Measurements from ENCODE around the gene RERE. TPM values are rescaled to one million over a fixed set of nuclear protein-coding genes. Genes with fewer than 3 reads are reported as not detected.
A peak's percentile ranks its signal among the peaks of the same experiment; 100 is the strongest.

The RERE gene
- polyA plus RNA-seq, 1 of the 3 experiments (the other 2 are of a cell fraction): 8.1 TPM

DNA sequence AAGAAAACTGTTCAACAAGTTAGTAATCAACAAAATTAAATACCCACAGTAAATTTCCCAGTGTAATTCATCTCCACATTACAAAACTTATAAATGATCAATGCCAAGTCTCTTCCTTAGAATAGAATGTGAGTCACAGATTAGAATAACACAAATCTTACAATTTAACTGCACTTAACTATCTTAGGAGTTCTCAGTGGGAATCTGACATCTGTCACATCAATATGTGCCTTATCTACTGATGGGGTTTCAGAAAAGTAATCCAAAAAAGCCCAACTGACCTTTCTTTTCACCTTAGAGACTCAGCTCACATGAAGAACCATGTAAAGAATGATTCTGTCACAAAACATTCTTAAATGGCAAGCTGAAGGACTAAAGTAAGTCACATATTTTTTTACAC, 141.4 kb downstream of the RERE start:
- CTCF ChIA-PET: interaction anchor here (8.6 kb wide), 1 partner anchor 114 kb away, joined by 65 read pairs; no protein-coding TSS in a partner anchor
- Histone ChIP-seq H3K27ac (ENCODE audit: low read depth in 2 of 2, low read length in 1 of 2) (no peak overlapping the region), H3K4me2 (no peak overlapping the region), H3F3A (replicated peaks; ENCODE audit: insufficient read depth) (peaks cover 5% of the 10 kb centered on the region), H3K36me3 (replicated peaks in 1 of 2; ENCODE audit: control insufficient read depth in 1 of 2, insufficient read depth in 2 of 2, low read length in 1 of 2) (no peaks in the 10 kb centered on the region), H3K79me2 (ENCODE audit: insufficient read depth) (peaks cover 72% of the 10 kb centered on the region), H3K27me3 (ENCODE audit: insufficient read depth) (no peaks in the 10 kb centered on the region), H3K9ac (no peak overlapping the region), H3K9me3 (no peaks in the 10 kb centered on the region), H4K20me1 (ENCODE audit: insufficient read depth) (peaks cover 49% of the 10 kb centered on the region), H3K4me3 (ENCODE audit: low read depth in 2 of 2, low read length in 1 of 2) (no peak overlapping the region), H3K9me2 (no peaks in the 10 kb centered on the region), H3K4me1 (ENCODE audit: control insufficient read depth in 1 of 2, insufficient read depth in 2 of 2, low read depth in 1 of 2, low read length in 1 of 2) (peaks cover 22 to 35% of the 10 kb centered on the region in 2 experiments), H2AFZ (ENCODE audit: low read depth) (no peak overlapping the region)
- POLR2A ChIA-PET: no interaction called here
- TF ChIP-seq TCF12 (IDR thresholded peaks at IDR 0.05): no peak
- no peak for TF ChIP-seq IRF3 (IDR thresholded peaks at IDR 0.05; ENCODE audit: low read depth, low read length)
- TF ChIP-seq TAF1 (IDR thresholded peaks at IDR 0.05; ENCODE audit: borderline replicate concordance, low read depth, low read length): no peak
- no peak for TF ChIP-seq PBX3 (IDR thresholded peaks at IDR 0.05)
- no peak for TF ChIP-seq POLR2AphosphoS5 (IDR thresholded peaks at IDR 0.05; ENCODE audit: low read depth, low read length)
- no peak for TF ChIP-seq EP300 (IDR thresholded peaks at IDR 0.05; ENCODE audit: borderline replicate concordance in 1 of 2, low read depth in 1 of 2, low read length in 1 of 2)
- no peak for TF ChIP-seq RCOR1 (IDR thresholded peaks at IDR 0.05; ENCODE audit: low read length)
- TF ChIP-seq TEAD4 (IDR thresholded peaks at IDR 0.05; ENCODE audit: borderline replicate concordance, insufficient read depth): no peak
- no peak for TF ChIP-seq NFIC (IDR thresholded peaks at IDR 0.05; ENCODE audit: borderline replicate concordance)
- TF ChIP-seq RAD21 (IDR thresholded peaks at IDR 0.05; ENCODE audit: low read length): no peak
- TF ChIP-seq, protein P1, sequence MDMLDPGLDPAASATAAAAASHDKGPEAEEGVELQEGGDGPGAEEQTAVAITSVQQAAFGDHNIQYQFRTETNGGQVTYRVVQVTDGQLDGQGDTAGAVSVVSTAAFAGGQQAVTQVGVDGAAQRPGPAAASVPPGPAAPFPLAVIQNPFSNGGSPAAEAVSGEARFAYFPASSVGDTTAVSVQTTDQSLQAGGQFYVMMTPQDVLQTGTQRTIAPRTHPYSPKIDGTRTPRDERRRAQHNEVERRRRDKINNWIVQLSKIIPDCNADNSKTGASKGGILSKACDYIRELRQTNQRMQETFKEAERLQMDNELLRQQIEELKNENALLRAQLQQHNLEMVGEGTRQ (IDR thresholded peaks at IDR 0.05; ENCODE audit: borderline replicate concordance, low read depth, low read length): no peak
- no peak for DNase-seq

DNA sequence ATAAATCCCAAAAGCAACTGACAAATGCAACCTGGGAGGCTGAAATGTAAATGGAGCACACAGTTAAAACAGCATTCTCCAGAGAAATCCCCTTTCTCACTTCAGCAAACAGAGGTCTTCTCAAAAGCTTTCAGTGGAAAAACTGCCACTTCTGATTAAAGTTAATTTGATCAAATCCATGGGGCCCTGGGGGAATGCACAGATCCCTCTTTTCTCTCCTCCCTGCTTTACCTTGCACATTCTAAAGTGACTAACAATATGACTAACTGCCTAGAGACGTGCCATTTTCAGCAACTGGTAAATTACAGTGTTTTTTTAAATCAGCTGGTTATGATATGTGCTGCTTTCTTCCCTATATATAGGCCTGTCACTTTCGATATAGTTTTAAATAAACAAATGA, 142.5 kb downstream of the RERE start:
- Histone ChIP-seq H3K4me3 (ENCODE audit: low read depth in 2 of 2, low read length in 1 of 2) (no peak overlapping the region), H3K9ac (no peak overlapping the region), H3K27me3 (ENCODE audit: insufficient read depth) (no peaks in the 10 kb centered on the region), H3K9me3 (no peaks in the 10 kb centered on the region), H3K36me3 (replicated peaks in 1 of 2; ENCODE audit: control insufficient read depth in 1 of 2, insufficient read depth in 2 of 2, low read length in 1 of 2) (no peaks in the 10 kb centered on the region), H3K4me1 (ENCODE audit: control insufficient read depth in 1 of 2, insufficient read depth in 2 of 2, low read depth in 1 of 2, low read length in 1 of 2) (peaks cover 28 to 41% of the 10 kb centered on the region in 2 experiments), H2AFZ (ENCODE audit: low read depth) (no peak overlapping the region; the same call in 1 of the 2 replicates), H3K79me2 (ENCODE audit: insufficient read depth) (peaks cover 70% of the 10 kb centered on the region), H3K4me2 (peak overlapping the region; percentile 24; the same call in 1 of the 2 replicates), H3K27ac (ENCODE audit: low read depth in 2 of 2, low read length in 1 of 2) (peak overlapping the region; percentile 28 to 47; a peak in 3 of 4 replicates), H3K9me2 (no peaks in the 10 kb centered on the region), H3F3A (replicated peaks; ENCODE audit: insufficient read depth) (peaks cover 5% of the 10 kb centered on the region), H4K20me1 (ENCODE audit: insufficient read depth) (peaks cover 56% of the 10 kb centered on the region)
- CTCF ChIA-PET: interaction anchor here (1.0 to 8.6 kb wide), 8 partner anchors 13 to 174 kb away, joined by 3 to 65 read pairs (median 8); no protein-coding TSS in a partner anchor
- DNase-seq: peak; percentile 44
- POLR2A ChIA-PET: no interaction called here
- WGBS (ENCODE audit: low lambda C conversion rate): 7% methylated on average over 2 of the region's 2 CpGs
- TF ChIP-seq MEF2A (IDR thresholded peaks at IDR 0.05; ENCODE audit: borderline replicate concordance, low read depth): peak; percentile 46; the same call in 1 of the 2 replicates
- TF ChIP-seq YY1 (IDR thresholded peaks at IDR 0.05; ENCODE audit: low read depth): no peak
- TF ChIP-seq, protein P2, sequence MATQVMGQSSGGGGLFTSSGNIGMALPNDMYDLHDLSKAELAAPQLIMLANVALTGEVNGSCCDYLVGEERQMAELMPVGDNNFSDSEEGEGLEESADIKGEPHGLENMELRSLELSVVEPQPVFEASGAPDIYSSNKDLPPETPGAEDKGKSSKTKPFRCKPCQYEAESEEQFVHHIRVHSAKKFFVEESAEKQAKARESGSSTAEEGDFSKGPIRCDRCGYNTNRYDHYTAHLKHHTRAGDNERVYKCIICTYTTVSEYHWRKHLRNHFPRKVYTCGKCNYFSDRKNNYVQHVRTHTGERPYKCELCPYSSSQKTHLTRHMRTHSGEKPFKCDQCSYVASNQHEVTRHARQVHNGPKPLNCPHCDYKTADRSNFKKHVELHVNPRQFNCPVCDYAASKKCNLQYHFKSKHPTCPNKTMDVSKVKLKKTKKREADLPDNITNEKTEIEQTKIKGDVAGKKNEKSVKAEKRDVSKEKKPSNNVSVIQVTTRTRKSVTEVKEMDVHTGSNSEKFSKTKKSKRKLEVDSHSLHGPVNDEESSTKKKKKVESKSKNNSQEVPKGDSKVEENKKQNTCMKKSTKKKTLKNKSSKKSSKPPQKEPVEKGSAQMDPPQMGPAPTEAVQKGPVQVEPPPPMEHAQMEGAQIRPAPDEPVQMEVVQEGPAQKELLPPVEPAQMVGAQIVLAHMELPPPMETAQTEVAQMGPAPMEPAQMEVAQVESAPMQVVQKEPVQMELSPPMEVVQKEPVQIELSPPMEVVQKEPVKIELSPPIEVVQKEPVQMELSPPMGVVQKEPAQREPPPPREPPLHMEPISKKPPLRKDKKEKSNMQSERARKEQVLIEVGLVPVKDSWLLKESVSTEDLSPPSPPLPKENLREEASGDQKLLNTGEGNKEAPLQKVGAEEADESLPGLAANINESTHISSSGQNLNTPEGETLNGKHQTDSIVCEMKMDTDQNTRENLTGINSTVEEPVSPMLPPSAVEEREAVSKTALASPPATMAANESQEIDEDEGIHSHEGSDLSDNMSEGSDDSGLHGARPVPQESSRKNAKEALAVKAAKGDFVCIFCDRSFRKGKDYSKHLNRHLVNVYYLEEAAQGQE (IDR thresholded peaks at IDR 0.05; ENCODE audit: low read depth, low read length): no peak
- no peak for TF ChIP-seq RXRA (IDR thresholded peaks at IDR 0.05; ENCODE audit: borderline replicate concordance, low read depth)
- TF ChIP-seq GABPA (IDR thresholded peaks at IDR 0.05; ENCODE audit: low read depth): no peak
- TF ChIP-seq USF1 (IDR thresholded peaks at IDR 0.05; ENCODE audit: borderline replicate concordance, low read depth): no peak
- TF ChIP-seq SIN3A (IDR thresholded peaks at IDR 0.05; ENCODE audit: borderline replicate concordance, low read depth, low read length): no peak
- TF ChIP-seq GATA2 (CRISPR knock-in tag; IDR thresholded peaks at IDR 0.05): no peak
- TF ChIP-seq EP300 (IDR thresholded peaks at IDR 0.05; ENCODE audit: borderline replicate concordance in 1 of 2, low read depth in 1 of 2, low read length in 1 of 2): peak; percentile 17 to 18; a peak in 1 of 4 replicates
- TF ChIP-seq FOXM1 (IDR thresholded peaks at IDR 0.05; ENCODE audit: low read depth): no peak
- peak; percentile 72 for TF ChIP-seq TCF12 (IDR thresholded peaks at IDR 0.05)

Measured in SK-N-SH (cell line).